Adrenal gland (tissue), 5 donors: ENCODE measurements around the gene RALGPS1.

Source experiments
- CTCF ChIP-seq, 6 experiments: fragments of 450-650 bp in 4 of 6; fragments of 200-600 bp in 2 of 6; sonication (generic) in 1 of 6; IDR thresholded peaks; 1 replicate in 5 of 6; 2 replicates in 1 of 6; pipeline versions ENCODE4 v1.5.1 to v1.8.0; 2016 to 2021; ENCODE audit warnings: antibody characterized with exemption in 6 of 6, mild to moderate bottlenecking in 2 of 6, moderate library complexity in 1 of 6
- POLR2A ChIP-seq, 2 donors: fragments of 450-650 bp; IDR thresholded peaks; one replicate each; pipeline ENCODE4 v1.6.1; 2017; ENCODE audit warnings: antibody characterized with exemption in 2 of 2, mild to moderate bottlenecking in 2 of 2, moderate library complexity in 1 of 2
- donor health status: DM: no; HTN: no; CAD: no.

GRCh38 chr9:126933334-126933980, 18.9 kb downstream of the RALGPS1 start:
- no peak for TF ChIP-seq POLR2A (IDR thresholded peaks at IDR 0.05)
- TF ChIP-seq CTCF (IDR thresholded peaks at IDR 0.05): no peak
